ENCODE data around the gene CYGB.
A peak's percentile ranks its signal among the peaks of the same experiment; 100 is the strongest.
"Not testable (repeated sequence)": the region's sequence is repeated elsewhere in the genome, so short reads cannot be mapped to it uniquely, and the experiment has no call there.

The CYGB gene

GRCh38 chr17:76535788-76536510, 1.6 kb downstream of the CYGB start:
- DNase-seq: no peak

GRCh38 chr17:76534831-76535732, 2.4 kb downstream of the CYGB start:
- no peak for DNase-seq

GRCh38 chr17:76533640-76534359, 3.7 kb downstream of the CYGB start:
- DNase-seq: not testable (repeated sequence)

DNA sequence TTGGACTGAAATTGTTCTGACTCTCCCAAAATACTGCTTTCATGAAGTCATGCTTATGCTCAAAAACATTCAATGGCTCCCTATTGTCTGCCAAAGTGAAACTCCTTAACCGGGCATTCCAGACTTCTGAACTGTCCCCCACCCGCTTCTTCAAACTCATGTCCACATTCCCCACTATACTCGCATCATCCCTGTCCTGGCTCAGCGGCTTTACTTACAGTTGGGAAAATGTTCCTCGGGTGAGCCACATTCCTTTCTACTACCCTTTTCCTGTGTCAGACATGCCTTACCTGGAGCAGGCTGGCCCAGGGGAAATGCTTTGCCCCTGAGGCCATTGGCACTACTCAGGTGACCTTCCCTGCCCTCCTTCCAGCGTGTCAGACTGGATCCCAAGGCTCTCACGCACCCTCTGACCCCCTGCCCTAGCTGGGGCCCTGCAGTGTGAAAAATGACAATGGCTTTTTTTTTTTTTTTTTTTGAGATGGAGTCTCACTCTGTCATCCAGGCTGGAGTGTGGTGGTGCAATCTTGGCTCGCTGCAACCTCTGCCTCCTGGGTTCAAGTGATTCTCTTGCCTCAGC, 5.3 kb downstream of the CYGB start:
- DNase-seq: no peak

DNA sequence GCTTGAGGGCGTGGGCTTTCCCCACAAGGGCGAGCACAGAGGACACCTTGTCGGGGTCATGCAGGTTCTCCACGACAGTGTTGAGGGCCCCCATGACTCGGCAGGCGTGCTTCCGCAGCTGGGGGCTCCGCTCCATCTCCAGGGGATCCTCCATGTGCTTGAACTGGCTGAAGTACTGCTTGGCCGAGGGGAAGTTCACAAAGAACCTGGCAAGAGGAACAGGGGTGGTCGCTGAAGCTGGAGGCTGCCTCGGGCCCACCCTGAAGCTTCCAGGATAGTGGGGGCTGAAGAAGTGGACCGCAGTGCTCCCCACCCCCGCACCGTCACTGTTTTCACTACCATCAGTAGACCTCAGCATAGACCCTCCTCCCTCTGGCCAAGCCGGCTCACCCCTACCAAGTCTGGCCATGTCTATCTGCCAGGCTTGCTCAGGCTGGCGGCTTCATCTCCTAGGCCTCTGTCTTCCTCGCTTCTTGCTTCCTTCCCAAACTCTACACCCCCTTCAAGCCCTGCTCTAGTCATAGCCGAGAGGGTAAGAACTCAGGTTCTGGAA, 5.9 kb downstream of the CYGB start:
- no peak for DNase-seq

DNA sequence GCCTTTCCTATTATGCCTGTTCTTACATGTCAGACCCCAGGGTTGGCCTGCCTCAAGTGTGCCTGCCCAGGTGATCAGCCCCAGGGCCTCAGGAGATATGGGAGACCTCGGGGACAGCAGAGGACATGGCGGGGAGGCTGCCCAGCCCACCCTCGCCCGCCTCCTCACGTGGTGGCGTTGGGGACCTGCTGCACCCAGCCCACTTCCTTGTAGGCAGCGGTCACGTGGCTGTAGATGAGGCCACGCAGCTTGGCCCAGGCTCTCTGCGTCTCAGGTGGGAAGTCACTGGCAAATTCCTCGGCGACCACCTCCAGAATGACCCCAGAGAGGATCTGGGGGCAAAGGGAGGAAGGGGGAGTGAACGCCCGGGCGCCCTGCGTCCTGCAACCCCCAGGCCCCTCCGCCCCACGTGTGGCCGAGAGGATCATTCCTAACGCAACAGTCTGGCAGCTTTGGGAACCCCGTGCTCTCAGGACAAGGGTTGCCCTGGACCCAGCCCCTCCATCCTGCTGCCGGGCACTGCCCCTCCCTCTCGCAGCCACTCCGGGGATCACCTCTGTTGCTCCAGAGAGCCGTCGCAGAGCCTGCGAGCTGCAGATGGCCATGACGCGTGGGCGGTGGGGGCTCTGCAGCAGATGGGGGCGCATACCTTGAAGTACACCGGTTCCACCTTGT, 6.6 kb downstream of the CYGB start:
- DNase-seq: no peak

DNA sequence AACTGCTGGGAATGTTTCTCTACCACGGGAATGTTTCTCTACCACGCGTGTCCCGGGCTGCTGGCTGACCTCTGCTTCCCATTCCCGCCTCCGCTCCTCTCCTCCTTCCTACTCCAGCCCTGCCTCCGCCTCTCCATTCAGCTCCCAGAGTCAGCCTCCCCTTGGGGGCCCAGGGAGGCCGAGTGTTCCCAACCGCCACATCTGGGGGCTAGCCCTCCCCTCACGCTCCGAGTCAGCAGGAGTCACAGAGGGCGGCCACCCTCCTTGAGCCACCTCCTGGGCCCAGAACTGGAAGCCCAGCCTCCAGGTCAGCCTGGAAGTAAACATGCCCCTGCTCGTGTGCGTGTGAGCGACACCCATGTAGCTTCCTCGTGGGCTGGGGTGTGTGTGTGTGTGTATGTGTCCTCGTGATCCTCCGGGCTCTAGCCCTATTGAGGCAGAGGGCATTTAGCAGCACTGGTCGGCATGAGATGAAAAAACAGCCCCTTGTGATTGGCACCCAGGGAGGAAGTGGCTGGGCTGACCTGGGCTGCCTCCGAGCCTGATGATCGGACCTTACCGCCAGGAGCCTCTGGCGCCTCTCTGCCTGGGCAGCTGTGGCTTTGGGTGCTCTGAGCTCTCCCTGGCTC, 7.3 kb downstream of the CYGB start:
- no peak for DNase-seq

DNA sequence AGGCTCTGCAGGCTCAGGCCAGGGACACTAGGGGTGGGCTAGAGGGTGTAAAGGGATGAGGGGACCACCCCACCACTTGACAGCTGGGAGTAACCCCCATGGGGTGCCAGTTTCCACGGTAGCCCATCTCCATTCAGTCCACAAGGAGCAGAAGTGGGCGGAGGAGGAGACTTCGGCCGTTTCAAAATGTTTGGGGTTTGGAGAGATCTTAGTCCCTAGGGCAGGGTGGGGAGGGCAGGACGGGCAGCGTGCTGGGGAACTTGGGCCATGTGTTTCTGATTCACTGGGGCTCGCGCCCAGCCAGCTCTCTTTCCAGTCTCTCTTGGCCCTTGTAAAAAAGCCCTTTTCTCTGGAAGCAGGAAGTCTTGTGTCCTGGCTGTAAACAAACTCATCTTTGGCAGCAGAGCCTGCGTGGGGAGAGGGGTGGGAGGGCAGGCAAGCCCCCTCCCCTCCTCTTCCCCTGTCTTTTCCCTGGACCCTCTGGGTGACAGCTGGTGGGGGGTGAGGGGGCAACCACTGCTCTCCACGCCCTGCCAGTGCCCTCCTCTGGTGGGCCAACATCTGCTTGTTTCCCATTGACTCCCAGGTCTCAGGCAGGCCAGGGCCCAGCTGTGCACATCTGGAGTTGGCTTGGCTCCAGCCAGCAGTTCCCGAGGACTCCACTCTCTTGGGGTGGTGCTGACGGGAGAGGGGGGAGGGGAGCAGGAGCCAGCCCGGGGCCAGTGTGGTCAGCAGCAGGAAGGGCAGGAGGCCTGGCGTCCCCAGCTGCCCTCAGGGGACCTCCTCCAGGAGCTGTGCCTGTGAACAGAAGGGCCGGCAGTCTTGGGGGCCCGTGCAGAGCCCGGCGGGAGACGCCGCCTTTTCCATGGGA, 8.1 kb downstream of the CYGB start:
- DNase-seq: peak; percentile 52

DNA sequence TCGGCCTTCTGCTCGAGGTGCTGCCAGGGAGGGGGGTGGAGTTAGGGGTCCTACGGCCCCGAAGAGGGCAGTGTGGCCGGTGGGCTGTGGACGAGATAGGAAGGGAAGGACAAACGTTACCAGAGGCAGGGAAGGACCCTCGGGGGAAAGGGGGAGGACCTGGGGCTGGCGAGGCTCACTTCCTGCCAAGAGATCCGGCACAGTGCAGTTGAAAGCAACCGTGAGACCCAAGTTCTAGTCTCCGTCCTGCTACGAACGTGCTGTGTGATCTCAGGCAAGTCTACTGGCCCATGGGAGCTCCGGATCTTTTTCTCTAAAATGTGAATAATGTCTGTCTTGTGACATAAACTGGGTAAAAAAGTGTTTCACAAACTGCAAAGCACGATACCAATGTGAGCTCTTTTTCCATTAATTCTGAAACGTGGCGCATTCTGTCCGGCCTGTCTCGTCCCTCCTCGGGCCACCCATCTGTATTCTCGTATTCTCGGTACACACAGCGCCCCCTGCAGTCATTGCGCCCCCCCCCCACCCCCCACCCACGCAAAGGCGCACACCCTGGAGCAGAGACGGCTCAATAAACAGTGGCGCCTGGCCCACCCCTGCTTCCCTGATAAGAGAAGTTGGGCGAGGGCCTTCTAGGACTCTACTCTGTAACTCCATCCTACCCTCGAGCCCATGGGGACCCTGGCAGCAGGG, 8.8 kb downstream of the CYGB start:
- no peak for DNase-seq

GRCh38 chr17:76528156-76528527, 9.4 kb downstream of the CYGB start:
- no peak for DNase-seq

DNA sequence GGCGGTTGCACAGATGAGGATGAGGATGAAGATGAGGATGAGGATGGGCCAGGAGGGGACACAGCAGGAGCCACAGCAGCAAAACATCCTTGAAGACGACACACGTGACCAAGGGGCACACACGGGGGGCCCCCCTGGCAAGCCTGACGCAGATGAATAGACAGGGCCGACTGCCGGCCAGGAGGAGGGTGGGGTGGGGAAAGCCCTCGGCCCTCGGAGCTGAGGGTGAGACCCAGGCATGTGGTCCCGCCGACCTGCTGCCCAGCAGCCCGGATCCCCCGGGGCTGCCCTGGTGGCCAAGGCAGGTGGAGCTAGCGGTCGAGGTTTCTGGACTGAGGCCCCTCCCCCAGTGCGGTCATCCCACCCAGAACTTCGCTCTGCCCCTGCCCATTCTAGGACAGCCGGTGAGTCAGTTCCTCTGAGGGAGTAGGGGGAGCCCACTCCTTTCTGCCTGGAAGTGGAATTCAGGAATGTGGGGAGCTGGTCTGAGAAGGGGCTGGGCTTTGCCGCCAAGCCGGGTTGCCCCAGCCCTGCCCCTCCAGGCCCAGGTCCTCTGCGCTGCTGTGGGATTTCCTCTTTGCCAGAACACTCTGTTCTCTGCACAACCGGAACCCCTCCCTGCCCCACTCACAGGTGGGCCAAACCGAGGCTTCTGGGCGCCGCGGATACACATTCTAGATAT, 9.9 kb downstream of the CYGB start:
- DNase-seq: peak; percentile 64

DNA sequence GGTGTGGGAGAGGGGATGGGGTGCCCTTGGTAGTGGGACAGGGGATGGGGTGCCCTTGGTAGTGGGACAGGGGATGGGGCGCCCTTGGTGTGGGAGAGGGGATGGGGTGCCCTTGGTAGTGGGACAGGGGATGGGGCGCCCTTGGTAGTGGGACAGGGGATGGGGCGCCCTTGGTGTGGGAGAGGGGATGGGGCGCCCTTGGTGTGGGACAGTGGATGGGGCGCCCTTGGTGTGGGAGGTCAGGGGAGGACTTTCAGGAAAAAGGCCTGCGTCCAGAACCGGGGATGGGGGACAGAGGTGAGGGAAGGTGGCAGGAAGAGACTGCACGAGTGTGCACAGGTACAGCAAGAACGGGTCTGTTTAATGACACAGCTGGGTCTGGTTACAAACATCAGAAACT, 10.5 kb downstream of the CYGB start:
- DNase-seq: not testable (repeated sequence)

- DNase-seq: not testable (repeated sequence)
Observed at GRCh38 chr17:76525513-76525833, 12.0 kb downstream of the CYGB start.

DNA sequence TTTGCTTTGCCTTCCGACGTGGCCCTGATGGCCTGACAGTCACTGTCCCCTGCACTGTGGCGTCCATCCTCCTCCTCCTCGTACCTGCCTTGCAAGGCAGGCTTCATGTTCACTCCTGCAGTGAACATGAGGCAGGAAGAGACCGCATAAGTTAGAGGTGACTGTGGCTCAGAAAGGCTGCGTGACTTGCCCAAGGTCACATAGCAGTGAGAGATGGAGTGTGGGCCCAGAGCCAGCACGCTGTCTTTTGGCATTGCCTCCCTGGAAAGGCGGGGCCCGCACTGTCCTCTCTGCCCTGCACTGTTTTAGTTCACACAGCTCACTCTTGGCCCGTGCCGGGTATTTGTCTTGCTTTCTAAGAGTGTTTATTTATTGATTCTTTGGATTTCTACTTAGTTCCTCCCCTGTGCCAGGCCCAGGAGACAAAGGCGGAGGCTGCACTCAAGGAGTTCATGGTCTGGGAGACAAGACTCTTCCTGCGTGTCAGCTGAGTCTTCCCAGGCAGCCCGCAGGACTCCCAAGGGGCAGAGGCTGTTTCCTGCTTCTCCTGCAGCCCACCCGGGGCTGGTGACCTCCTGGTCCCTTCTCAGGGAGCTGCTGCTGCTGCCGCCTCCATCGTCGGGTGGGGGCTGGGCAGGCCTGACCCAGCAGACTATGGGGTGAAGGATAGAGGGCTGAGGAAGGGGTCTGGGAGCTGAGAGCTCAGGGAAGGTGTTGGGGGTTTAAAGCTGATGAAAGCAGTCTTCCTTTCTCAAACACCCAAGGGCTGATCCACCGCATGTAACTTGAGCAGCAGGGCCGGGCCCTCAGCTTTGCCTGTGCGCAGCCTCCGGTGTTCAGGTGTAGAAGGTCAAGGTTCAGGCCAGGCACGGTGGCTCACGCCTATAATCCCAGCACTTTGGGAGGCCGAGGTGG, 12.7 kb downstream of the CYGB start:
- peak; percentile 45 for DNase-seq

DNA sequence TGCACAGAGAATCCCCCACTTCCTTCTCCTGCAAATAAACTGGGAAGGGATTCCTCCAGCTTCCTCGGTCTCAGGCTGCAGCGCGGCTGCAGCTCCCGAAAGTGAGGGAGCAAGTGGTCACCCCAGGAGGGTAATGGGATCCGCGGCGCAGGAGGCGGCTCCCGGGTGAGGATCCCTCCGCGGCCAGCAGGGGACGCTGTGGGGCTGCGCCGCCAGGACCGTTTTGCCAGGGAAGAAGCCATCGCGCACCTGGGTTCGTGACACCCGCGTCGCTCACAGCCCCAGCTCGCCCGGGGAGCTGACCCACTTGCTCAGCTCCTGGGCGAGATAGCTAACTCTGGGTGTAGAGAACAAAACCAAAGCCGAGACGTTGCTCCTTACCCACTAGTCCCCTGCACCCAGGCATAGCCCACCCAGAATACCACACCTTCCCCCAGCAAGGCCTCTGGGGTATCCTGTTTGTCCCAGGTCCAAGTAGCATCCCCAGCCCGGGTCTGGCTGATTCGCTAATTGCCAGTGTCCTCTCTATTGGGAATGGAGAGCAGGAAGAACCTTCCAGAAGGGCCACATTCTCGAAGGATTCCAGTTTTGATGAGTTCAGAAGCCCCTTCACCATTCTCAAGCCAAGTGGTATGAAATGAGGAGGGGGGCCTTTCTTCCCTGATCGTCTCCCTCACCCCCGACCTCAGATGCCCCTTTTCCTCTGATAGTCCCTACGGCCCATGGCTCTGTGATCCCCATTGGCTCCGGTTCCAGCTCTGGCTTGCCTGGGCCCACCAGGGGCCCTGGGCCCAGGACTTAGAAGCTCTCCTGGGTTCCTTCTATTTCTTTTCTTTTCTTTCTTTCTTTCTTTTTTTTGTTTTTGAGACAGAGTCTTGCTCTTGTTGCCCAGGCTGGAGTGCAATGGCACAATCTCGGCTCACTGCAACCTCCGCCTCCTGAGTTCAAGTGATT, 14.1 kb downstream of the CYGB start:
- DNase-seq: peak; percentile 92

GRCh38 chr17:76521683-76522082, 15.8 kb downstream of the CYGB start:
- DNase-seq: not testable (repeated sequence)

DNA sequence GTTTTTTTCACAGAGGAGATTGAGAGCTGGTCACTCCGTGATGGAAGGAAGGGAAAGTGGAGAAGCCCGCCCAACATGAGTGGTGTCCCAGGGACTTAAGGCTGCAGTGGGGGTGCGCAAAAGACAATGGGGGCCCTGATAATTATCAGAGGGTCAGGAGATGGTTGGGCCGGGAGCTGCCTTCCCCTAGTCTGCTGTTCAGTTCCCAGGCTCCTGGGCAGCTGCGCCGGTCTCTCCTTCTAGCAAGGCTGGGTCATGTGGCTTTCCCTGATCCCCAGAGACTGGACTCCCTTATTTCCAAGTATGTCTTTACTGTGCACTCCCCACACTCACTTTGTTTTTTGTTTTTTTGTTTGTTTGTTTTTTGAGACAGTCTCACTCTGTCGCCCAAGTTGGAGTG, 16.2 kb downstream of the CYGB start:
- DNase-seq: no peak

All from retina (tissue), 1 donor.